GM19324 (cell line): Measurements from ENCODE around the gene PHPT1.
A peak's percentile ranks its signal among the peaks of the same experiment; 100 is the strongest.
"Not testable (repeated sequence)": the region's sequence is repeated elsewhere in the genome, so short reads cannot be mapped to it uniquely, and the experiment has no call there.

Source experiments
- ATAC-seq: cut with Tn5 transposase; IDR thresholded peaks from one replicate; pipeline ENCODE4 v1.9.1; 2021; ENCODE audit warnings: mild to moderate bottlenecking, moderate library complexity; ENCODE audit not compliant: unreplicated experiment, low FRiP score

Gene PHPT1

GRCh38 chr9:136881691-136882108, 32.5 kb downstream of the PHPT1 start:
- no peak for ATAC-seq

DNA sequence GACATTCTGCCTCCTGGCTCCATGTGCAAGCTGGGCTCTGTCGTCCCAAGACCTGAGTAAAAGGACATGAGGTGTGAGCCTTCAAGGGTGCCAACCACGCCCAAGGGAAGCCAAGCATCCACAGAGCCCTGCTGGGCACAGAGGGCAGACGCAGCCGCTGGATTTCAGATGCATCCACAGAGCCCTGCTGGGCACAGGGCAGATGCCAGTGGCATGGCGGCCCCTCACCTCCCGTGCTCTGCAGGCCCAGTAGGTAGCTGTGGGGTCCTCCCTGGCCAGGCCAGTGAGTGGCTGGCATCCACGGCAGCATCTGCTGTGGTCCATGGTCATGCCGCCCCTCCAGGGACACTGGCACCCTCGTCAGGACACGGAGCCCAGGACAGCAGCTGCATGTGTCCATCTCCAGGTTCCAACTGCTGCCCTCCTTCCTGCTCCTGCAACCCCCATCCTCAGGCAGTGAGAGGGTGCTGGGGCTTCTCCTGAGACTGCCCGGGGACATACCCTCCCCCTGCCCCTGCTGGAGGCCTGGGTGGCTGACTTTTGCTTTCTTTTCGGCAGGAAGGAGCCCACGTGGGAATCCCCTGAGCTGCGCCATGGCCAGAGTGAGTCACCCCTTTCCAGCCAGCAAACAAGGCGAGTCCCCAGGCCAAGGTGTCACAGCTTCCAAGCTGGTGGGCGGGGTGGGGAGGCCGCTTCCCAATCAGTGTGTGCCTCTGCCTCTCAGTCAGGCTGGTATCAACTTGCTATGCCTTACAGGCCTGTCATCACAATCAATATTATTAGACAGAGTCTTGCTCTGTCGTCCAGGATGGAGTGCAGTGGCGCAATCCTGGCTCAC, 33.1 kb downstream of the PHPT1 start:
- no peak for ATAC-seq

- ATAC-seq: not testable (repeated sequence)
Measured at GRCh38 chr9:136882947-136883283, 33.7 kb downstream of the PHPT1 start.

GRCh38 chr9:136883670-136884069, 34.5 kb downstream of the PHPT1 start:
- not testable (repeated sequence) for ATAC-seq

- peak; percentile 91 for ATAC-seq
Measured at GRCh38 chr9:136885950-136886578, 36.9 kb downstream of the PHPT1 start, which contains the start of gene TRAF2. Gene TRAF2, plus strand, starts transcription at chr9:136886516. Its CDS starts 12,225 bp downstream, at chr9:136898741.

- peak; percentile 20 for ATAC-seq
Measured at GRCh38 chr9:136886610-136887597, 37.7 kb downstream of the PHPT1 start.

GRCh38 chr9:136888454-136888853, 39.2 kb downstream of the PHPT1 start:
- ATAC-seq: no peak

GRCh38 chr9:136889858-136890257, 40.6 kb downstream of the PHPT1 start:
- no peak for ATAC-seq

DNA sequence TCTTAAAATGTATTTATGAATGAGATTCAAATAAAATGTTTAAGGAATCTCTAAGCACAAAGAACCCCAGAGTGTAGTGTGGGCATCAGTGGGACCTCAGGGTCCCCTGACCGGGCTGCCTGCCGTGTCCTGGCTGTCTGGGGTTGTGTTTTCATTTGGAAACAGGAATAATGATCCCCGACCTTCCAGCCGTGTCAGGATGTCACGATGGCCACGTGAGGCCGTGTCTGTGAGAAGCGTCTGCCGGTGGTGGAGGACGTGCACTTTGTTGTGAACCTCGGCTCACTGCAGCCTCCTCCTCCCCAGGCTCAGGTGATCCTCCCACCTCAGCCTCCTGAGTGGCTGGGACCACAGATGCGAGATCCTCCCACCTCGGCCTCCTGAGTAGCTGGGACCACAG, 41.5 kb downstream of the PHPT1 start:
- no peak for ATAC-seq

DNA sequence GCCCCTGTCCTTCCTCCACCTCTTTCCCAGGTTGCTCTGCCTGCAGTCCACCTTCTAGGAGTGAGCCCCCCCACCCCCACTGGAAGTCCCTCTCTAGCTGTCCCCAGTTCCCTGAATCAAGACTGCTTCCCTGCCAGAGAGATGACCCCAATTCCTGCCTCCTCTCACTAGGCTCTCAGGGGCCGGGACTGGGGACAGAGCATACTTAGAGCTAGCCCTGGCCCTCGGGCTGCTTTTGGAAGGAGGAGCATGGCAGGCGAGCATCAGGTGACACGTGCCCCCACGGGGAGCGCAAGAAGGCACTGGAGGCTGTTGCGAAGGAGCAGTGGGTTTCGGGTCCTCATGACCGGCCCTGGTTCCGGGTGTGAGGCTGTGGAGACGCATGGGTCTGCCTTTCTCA, 46.8 kb downstream of the PHPT1 start:
- ATAC-seq: no peak

DNA sequence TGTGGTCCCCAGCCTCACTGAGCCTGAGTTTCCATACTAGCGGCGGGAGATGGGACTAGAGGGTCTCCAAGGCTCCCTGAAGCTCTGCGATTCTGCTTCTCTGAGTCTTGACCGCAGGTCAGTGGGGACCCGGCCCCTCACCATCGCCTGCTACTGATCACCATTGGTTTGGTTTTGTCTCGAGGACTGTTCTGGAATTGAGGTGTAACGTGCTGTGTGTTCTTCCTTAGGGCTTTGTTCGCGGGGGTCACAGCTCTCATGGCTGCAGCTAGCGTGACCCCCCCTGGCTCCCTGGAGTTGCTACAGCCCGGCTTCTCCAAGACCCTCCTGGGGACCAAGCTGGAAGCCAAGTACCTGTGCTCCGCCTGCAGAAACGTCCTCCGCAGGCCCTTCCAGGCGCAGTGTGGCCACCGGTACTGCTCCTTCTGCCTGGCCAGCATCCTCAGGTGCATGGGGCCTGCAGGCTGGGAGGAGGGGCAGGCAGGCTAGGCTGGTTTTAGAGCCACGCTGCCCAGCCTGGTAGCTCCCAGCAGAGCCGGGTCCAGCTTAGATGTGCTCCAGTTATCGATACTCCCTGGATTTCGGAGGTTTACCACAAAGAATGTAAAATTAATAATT, 49.4 kb downstream of the PHPT1 start:
- ATAC-seq: no peak

GRCh38 chr9:136899196-136899595, 50.0 kb downstream of the PHPT1 start:
- ATAC-seq: peak; percentile 37

GRCh38 chr9:136900556-136900955, 51.3 kb downstream of the PHPT1 start:
- ATAC-seq: no peak
